VCaP (cell line): ENCODE results near the gene RAE1.
"Not testable (repeated sequence)": the region's sequence is repeated elsewhere in the genome, so short reads cannot be mapped to it uniquely, and the experiment has no call there.

ENCODE experiments used
- H3K27ac ChIP-seq: fragments of 450-650 bp; 2 replicates; pipeline ENCODE4 v1.5.1; 2017
- CTCF ChIP-seq: fragments of 450-650 bp; conservative IDR thresholded peaks from 2 replicates; pipeline ENCODE4 v1.5.1; 2017; ENCODE audit warnings: mild to moderate bottlenecking, moderate library complexity

RAE1 gene

DNA sequence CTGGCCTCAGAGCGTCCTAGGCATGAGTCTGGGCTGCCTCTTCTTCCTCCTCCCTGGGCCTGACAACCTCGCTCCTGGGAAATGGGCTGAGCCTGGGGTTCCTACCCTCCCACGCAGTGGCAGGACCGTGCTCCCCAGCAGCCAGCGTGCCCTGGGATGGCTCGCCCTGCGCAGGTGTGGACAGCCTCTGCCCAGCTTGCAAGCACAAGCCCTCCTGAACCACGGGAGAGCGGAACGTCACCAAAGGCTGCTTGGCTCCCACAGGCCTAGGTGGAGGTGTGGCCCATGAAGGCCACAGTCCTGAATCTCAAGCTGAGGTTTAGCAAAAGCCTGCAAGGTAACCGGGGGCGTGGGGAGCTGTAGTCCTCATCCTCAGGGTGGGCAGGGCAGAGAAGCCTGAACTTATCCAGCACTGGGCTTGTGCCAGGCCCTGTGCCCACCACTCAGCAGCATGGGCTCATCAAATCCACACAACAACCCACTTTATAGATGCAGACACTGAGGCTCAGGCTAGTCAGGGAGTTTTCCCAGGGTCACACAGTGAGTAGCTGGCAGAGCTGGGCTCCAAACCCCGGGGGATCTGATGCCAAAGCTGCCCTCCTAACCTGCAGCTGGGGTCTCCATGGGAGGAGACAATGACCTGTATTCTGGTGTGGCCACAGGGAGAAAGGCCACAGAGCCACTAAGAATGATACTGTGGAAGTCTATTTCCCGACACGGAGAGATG, 65.4 kb downstream of the RAE1 start:
- no peak for TF ChIP-seq CTCF
- no peak overlapping the region for H3K27ac ChIP-seq

GRCh38 chr20:57417051-57417689, 66.1 kb downstream of the RAE1 start:
- no peak for TF ChIP-seq CTCF
- H3K27ac ChIP-seq: no peak overlapping the region

- no peak overlapping the region for H3K27ac ChIP-seq
- no peak for TF ChIP-seq CTCF
These were observed 67.0 kb downstream of the RAE1 start for GRCh38 chr20:57417830-57418780.

- not testable (repeated sequence) for H3K27ac ChIP-seq
These were observed 68.4 kb downstream of the RAE1 start for GRCh38 chr20:57419479-57419878.

DNA sequence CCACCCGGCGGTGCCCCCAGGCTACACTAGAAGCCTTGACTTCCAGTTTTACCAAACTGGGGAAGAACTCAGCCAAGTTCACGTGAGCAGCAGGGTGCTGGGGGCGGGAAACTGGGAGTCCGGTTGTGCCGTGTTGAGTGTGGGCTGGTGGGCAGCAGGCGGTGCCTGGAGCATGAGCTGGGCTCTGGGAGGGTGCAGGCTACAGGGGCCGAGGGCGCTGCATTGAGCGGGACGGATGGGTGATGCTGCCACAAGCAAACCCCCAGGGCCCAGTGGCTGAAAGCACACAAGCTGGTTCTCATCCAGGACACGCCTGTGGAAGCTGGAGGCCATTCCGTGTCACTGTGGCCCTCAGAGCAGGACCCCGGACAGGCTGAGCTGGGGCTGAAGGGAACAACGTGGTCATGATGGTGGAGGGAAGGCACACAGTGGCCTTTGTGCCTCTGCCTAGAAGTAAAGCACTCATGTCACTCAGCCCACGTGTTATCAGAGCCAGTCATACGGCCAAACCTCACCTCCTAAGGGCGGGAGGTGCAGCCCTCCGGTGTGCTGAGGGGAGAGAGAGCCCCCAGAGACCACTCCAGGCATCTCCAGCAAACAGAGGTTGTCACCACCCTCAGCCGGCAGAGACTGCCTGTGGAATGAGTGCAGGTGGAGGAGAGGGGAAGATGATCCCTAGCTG, 69.7 kb downstream of the RAE1 start:
- TF ChIP-seq CTCF: no peak
- no peak overlapping the region for H3K27ac ChIP-seq

GRCh38 chr20:57421253-57422220, 70.5 kb downstream of the RAE1 start:
- no peak overlapping the region for H3K27ac ChIP-seq
- TF ChIP-seq CTCF: no peak

DNA sequence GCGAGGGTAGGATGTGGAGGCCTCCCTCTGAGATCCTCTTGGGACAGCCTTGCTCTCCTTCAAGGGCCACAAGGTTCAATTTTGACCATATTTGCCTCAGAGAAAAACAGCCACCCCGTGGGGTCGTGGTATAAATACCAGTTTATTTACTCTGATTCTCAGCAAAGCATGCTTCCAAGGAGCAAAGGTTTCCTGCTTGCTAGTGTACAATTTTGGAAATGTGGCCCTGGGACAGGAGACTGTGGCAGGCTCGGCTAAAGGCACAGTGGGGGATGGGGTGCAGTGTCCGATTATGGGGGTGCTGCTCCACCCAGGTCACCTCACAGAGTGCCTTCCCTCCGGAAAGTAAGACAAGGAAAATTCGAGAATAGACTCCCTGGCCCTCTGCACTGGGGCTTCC, 71.2 kb downstream of the RAE1 start:
- no peak for TF ChIP-seq CTCF
- H3K27ac ChIP-seq: no peak overlapping the region
